ACC112 (cell line): ENCODE results near the gene ATRIP.
"Not testable (repeated sequence)": the region's sequence is repeated elsewhere in the genome, so short reads cannot be mapped to it uniquely, and the experiment has no call there.

Source experiments
- H2AFZ ChIP-seq: fragments of 200-600 bp; sonication (generic); one replicate; pipeline ENCODE4 v1.6.0; 2017; ENCODE audit warnings: antibody characterized with exemption, low read length; ENCODE audit not compliant: unreplicated experiment
- H3K27ac ChIP-seq: fragments of 200-600 bp; sonication (generic); 2 replicates; pipeline ENCODE4 v1.5.1; 2014; ENCODE audit warnings: low read depth, mild to moderate bottlenecking, antibody characterized with exemption, low read length, moderate library complexity
- H3K27me3 ChIP-seq: fragments of 200-600 bp; sonication (generic); 2 replicates; pipeline ENCODE4 v1.6.1; 2014; ENCODE audit warnings: mild to moderate bottlenecking, antibody characterized with exemption, low read length, moderate library complexity, mixed read lengths; ENCODE audit not compliant: insufficient read depth
- H3K36me3 ChIP-seq: fragments of 200-600 bp; sonication (generic); 2 replicates; pipeline ENCODE4 v1.6.1; 2016; ENCODE audit warnings: mild to moderate bottlenecking, antibody characterized with exemption, low read length, moderate library complexity, mixed read lengths; ENCODE audit not compliant: insufficient read depth
- H3K4me1 ChIP-seq: fragments of 200-600 bp; sonication (generic); one replicate; pipeline ENCODE4 v1.6.1; 2016; ENCODE audit warnings: low read length, mixed read lengths; ENCODE audit not compliant: insufficient read depth, unreplicated experiment, control insufficient read depth
- H3K4me3 ChIP-seq: fragments of 200-600 bp; sonication (generic); 2 replicates; pipeline ENCODE4 v1.5.1; 2014; ENCODE audit warnings: mild to moderate bottlenecking, low read depth, low read length
- H3K79me2 ChIP-seq: fragments of 200-600 bp; sonication (generic); one replicate; pipeline ENCODE4 v1.6.0; 2016; ENCODE audit warnings: low read length; ENCODE audit not compliant: control insufficient read depth, unreplicated experiment, insufficient read depth

The ATRIP gene

DNA sequence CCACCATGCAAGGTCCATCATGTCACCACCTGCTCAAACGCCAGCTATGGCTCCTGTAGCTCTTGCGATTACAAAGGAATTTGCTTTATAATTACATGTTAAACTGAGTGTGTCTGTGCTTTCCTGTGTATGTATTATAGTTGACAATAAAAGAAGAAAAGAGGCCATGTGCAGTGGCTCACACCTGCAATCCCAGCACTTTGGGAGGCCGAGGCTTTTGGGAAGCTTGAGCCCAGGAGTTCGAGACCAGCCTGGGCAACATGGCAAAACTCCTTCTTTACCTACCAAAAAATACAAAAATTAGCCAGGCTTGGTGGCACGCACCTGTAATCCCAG is 27.0 kb downstream of the ATRIP start:
- peak overlapping the region; percentile 20; the same call in 1 of the 2 replicates for H3K4me3 ChIP-seq
- H3K79me2 ChIP-seq: peaks cover 43% of the 10 kb centered on the region
- H3K4me1 ChIP-seq: peaks cover 32% of the 10 kb centered on the region
- no peaks in the 10 kb centered on the region for H3K36me3 ChIP-seq
- H3K27ac ChIP-seq: peak overlapping the region; percentile 99
- peak overlapping the region; percentile 10 for H2AFZ ChIP-seq
- H3K27me3 ChIP-seq: no peaks in the 10 kb centered on the region

GRCh38 chr3:48474031-48474430 is 27.5 kb downstream of the ATRIP start:
- not testable (repeated sequence) for H3K27me3 ChIP-seq, H3K36me3 ChIP-seq, H2AFZ ChIP-seq, H3K27ac ChIP-seq, H3K4me3 ChIP-seq
- Histone ChIP-seq H3K79me2 (peaks cover 38% of the 10 kb centered on the region), H3K4me1 (peaks cover 27% of the 10 kb centered on the region)

- no peaks in the 10 kb centered on the region for H3K27me3 ChIP-seq
- H3K36me3 ChIP-seq: no peaks in the 10 kb centered on the region
- peaks cover 33% of the 10 kb centered on the region for H3K79me2 ChIP-seq
- no peak overlapping the region for H3K27ac ChIP-seq
- H3K4me1 ChIP-seq: peaks cover 23% of the 10 kb centered on the region
- H3K4me3 ChIP-seq: no peak overlapping the region
- no peak overlapping the region for H2AFZ ChIP-seq
Observed at GRCh38 chr3:48474619-48475018, 28.1 kb downstream of the ATRIP start.

DNA sequence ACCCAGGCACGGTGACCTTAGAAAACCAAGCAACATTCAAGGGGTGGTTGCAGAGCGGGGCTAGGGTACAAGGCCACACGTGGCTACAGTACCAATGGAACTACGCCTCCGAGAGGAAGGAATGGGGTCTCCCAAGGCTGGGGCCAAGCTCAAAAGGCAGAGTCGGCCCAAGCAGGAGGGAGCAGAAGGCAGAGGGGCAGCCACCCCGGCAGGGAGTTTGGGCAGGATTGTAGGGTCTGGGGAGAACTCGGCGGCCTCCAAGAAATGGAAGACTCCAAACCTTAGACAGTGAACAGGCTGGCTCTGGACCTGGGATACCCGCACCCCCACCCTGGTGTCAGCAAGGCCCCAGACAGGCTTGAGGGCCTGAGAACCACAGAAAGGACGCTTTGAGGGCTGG is 28.7 kb downstream of the ATRIP start:
- Histone ChIP-seq H2AFZ (no peak overlapping the region), H3K27ac (no peak overlapping the region), H3K4me1 (peaks cover 17% of the 10 kb centered on the region), H3K4me3 (no peak overlapping the region), H3K27me3 (no peaks in the 10 kb centered on the region), H3K36me3 (peaks cover 2% of the 10 kb centered on the region), H3K79me2 (peaks cover 27% of the 10 kb centered on the region)

GRCh38 chr3:48476426-48477053 is 30.0 kb downstream of the ATRIP start:
- Histone ChIP-seq H3K4me3 (no peak overlapping the region), H3K4me1 (peaks cover 5% of the 10 kb centered on the region), H3K36me3 (peaks cover 5% of the 10 kb centered on the region), H2AFZ (no peak overlapping the region), H3K79me2 (peaks cover 13% of the 10 kb centered on the region), H3K27me3 (no peaks in the 10 kb centered on the region), H3K27ac (no peak overlapping the region)

- Histone ChIP-seq H3K36me3 (peaks cover 5% of the 10 kb centered on the region), H3K27me3 (no peaks in the 10 kb centered on the region), H3K79me2 (no peaks in the 10 kb centered on the region), H3K4me1 (peaks cover 5% of the 10 kb centered on the region), H3K4me3 (no peak overlapping the region), H3K27ac (no peak overlapping the region), H2AFZ (no peak overlapping the region)
Observed at GRCh38 chr3:48477959-48478520, 31.5 kb downstream of the ATRIP start.

DNA sequence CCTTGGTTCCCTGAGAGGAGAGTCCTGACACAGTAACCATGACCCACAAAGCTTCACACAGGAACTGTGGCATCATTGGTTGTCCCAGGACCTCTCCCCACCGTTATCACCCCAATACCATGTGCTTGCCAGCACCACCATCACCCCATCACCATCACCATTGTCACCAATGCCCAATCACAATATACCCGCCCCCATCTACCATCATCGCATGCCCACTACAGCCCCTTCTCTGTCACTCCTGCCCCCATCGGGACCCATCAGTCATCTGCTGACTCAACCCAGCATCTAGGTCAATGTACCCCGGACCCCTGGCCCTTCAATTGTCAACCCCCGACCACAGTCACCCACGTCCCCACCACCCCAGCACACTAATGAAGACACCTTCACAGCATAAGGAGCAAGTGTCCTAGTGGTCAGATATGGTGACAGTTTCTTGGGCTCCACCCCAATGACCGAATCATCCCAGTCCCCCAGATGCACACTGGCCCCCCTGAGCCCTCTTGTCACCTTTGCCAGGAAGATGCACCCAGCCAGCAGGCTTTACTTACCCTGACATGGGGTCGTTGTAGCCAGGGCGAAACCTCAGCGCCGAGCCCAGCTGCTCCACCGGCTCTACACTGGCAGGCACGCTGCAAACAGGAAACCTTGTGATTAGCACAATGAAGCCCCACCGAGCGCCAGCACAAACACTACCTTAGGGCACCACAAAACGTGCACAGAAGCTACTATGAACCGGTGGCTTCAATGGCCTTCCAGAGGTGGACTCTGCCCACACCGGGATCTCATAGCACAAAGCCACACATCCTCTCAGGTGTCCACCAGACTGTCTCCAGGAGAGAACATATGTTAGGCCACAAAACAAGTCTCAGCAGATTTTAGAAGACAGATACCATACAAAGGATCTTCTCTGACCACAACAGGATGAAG is 32.4 kb downstream of the ATRIP start:
- H3K27me3 ChIP-seq: no peaks in the 10 kb centered on the region

GRCh38 chr3:48480891-48481290 is 34.4 kb downstream of the ATRIP start:
- not testable (repeated sequence) for H3K4me3 ChIP-seq, H3K4me1 ChIP-seq, H3K79me2 ChIP-seq, H3K27ac ChIP-seq, H3K36me3 ChIP-seq, H2AFZ ChIP-seq, H3K27me3 ChIP-seq

More for the DNA sequence above, 32.4 kb downstream of the ATRIP start:
- no peak overlapping the region for H3K27ac ChIP-seq
- H3K79me2 ChIP-seq: no peaks in the 10 kb centered on the region
- H2AFZ ChIP-seq: no peak overlapping the region
- H3K4me1 ChIP-seq: no peaks in the 10 kb centered on the region
- peaks cover 5% of the 10 kb centered on the region for H3K36me3 ChIP-seq
- H3K4me3 ChIP-seq: no peak overlapping the region

GRCh38 chr3:48482822-48483221 is 36.3 kb downstream of the ATRIP start:
- not testable (repeated sequence) for H3K27ac ChIP-seq

GRCh38 chr3:48486952-48487351 is 40.4 kb downstream of the ATRIP start:
- H3K36me3 ChIP-seq: peaks cover 3% of the 10 kb centered on the region; the same call in 1 of the 2 replicates
- H3K27me3 ChIP-seq: no peaks in the 10 kb centered on the region
- H3K79me2 ChIP-seq: no peaks in the 10 kb centered on the region
- H3K27ac ChIP-seq: no peak overlapping the region
- H2AFZ ChIP-seq: no peak overlapping the region
- H3K4me3 ChIP-seq: no peak overlapping the region
- H3K4me1 ChIP-seq: no peaks in the 10 kb centered on the region

More at GRCh38 chr3:48482822-48483221, 36.3 kb downstream of the ATRIP start:
- not testable (repeated sequence) for H2AFZ ChIP-seq, H3K4me1 ChIP-seq, H3K36me3 ChIP-seq, H3K79me2 ChIP-seq, H3K27me3 ChIP-seq, H3K4me3 ChIP-seq
